Measurements from ENCODE around the gene TNFAIP3.
"Not testable (repeated sequence)": the region's sequence is repeated elsewhere in the genome, so short reads cannot be mapped to it uniquely, and the experiment has no call there.

The TNFAIP3 gene

GRCh38 chr6:137866914-137867684 lies at the start of gene TNFAIP3:
TSS of gene TNFAIP3 (plus strand) at chr6:137867259. CDS start at chr6:137871228, 3,969 bp downstream.
- peak; percentile 95 for DNase-seq

- DNase-seq, result no peak
Measured at GRCh38 chr6:137818440-137818839, 48.6 kb upstream of the TNFAIP3 start.

- no peak for DNase-seq
Measured at GRCh38 chr6:137819740-137820139, 47.3 kb upstream of the TNFAIP3 start.

GRCh38 chr6:137820425-137820824 lies 46.6 kb upstream of the TNFAIP3 start:
- DNase-seq, result no peak

GRCh38 chr6:137820952-137821351 lies 46.1 kb upstream of the TNFAIP3 start:
- no peak for DNase-seq

GRCh38 chr6:137821491-137821890 lies 45.6 kb upstream of the TNFAIP3 start:
- DNase-seq, result no peak

GRCh38 chr6:137823826-137824555 lies 43.1 kb upstream of the TNFAIP3 start:
- DNase-seq, result peak; percentile 76

- DNase-seq, result no peak
Measured at GRCh38 chr6:137824556-137824879, 42.5 kb upstream of the TNFAIP3 start.

- DNase-seq, result no peak
Measured at GRCh38 chr6:137824896-137825295, 42.2 kb upstream of the TNFAIP3 start.

GRCh38 chr6:137827411-137827940 lies 39.6 kb upstream of the TNFAIP3 start:
- DNase-seq, result no peak

- DNase-seq, result peak; percentile 73
Measured at GRCh38 chr6:137827977-137828810, 38.9 kb upstream of the TNFAIP3 start.

GRCh38 chr6:137829641-137830083 lies 37.4 kb upstream of the TNFAIP3 start:
- DNase-seq, result no peak

- no peak for DNase-seq
Measured at GRCh38 chr6:137830511-137830911, 36.5 kb upstream of the TNFAIP3 start.

- DNase-seq, result no peak
Measured at GRCh38 chr6:137832110-137832509, 34.9 kb upstream of the TNFAIP3 start.

- no peak for DNase-seq
Measured at GRCh38 chr6:137834508-137834907, 32.6 kb upstream of the TNFAIP3 start.

GRCh38 chr6:137836788-137837187 lies 30.3 kb upstream of the TNFAIP3 start:
- DNase-seq, result no peak

GRCh38 chr6:137838090-137838489 lies 29.0 kb upstream of the TNFAIP3 start:
- not testable (repeated sequence) for DNase-seq

GRCh38 chr6:137838597-137838996 lies 28.5 kb upstream of the TNFAIP3 start:
- not testable (repeated sequence) for DNase-seq

GRCh38 chr6:137839076-137839475 lies 28.0 kb upstream of the TNFAIP3 start:
- no peak for DNase-seq

- no peak for DNase-seq
Measured at GRCh38 chr6:137840252-137840651, 26.8 kb upstream of the TNFAIP3 start.

- DNase-seq, result no peak
Measured at GRCh38 chr6:137843211-137843610, 23.8 kb upstream of the TNFAIP3 start.

GRCh38 chr6:137844327-137844726 lies 22.7 kb upstream of the TNFAIP3 start:
- not testable (repeated sequence) for DNase-seq

- DNase-seq, result not testable (repeated sequence)
Measured at GRCh38 chr6:137844773-137845172, 22.3 kb upstream of the TNFAIP3 start.
